Osteoblast (primary cell): ENCODE measurements around the gene PLXDC2. TPM values are rescaled to one million over a fixed set of nuclear protein-coding genes. Genes with fewer than 3 reads are reported as not detected.

Experiments used
- DNase-seq: peaks from one replicate; pipeline ENCODE4 v3.0.0; 2011; ENCODE audit warnings: low spot score, mixed read lengths; ENCODE audit not compliant: insufficient read length; ENCODE audit errors: missing footprints
- H2AFZ ChIP-seq: 2 replicates; pipeline ENCODE4 v1.6.0; 2011; ENCODE audit warnings: mild to moderate bottlenecking, low read length
- H3K27ac ChIP-seq: 2 replicates; pipeline ENCODE4 v1.5.1; 2011; ENCODE audit warnings: mild to moderate bottlenecking, low read depth, low read length, moderate library complexity
- H3K27me3 ChIP-seq: 2 replicates; pipeline ENCODE4 v1.6.0; 2012; ENCODE audit warnings: mild to moderate bottlenecking, control low read depth, inconsistent platforms, low read length, moderate library complexity; ENCODE audit not compliant: insufficient read depth
- H3K36me3 ChIP-seq: 2 replicates; pipeline ENCODE4 v1.5.1; 2011; ENCODE audit warnings: mild to moderate bottlenecking, low read length, control low read depth, moderate library complexity; ENCODE audit not compliant: insufficient read depth
- H3K4me1 ChIP-seq: 2 replicates; pipeline ENCODE4 v1.5.1; 2011; ENCODE audit warnings: mild to moderate bottlenecking, low read length, control low read depth, moderate library complexity; ENCODE audit not compliant: insufficient read depth
- H3K4me2 ChIP-seq: 2 replicates; pipeline ENCODE4 v1.6.0; 2011; ENCODE audit warnings: mild to moderate bottlenecking, low read length; ENCODE audit not compliant: insufficient read depth
- H3K4me3 ChIP-seq: fragments of 200-600 bp; sonication (generic); 3 replicates; pipeline ENCODE4 v1.5.1; 2012; ENCODE audit warnings: mild to moderate bottlenecking, low read length, inconsistent platforms; ENCODE audit not compliant: insufficient read depth
- H3K79me2 ChIP-seq: 2 replicates; pipeline ENCODE4 v1.6.0; 2012; ENCODE audit warnings: mild to moderate bottlenecking, low read length, control low read depth, inconsistent platforms; ENCODE audit not compliant: insufficient read depth
- H3K9me3 ChIP-seq: 2 replicates; pipeline ENCODE4 v1.5.1; 2011; ENCODE audit warnings: low read depth, low read length, control low read depth
- H4K20me1 ChIP-seq: 2 replicates; pipeline ENCODE4 v1.6.0; 2012; ENCODE audit warnings: mild to moderate bottlenecking, low read length, control low read depth; ENCODE audit not compliant: insufficient read depth
- total RNA-seq: library from RNA; depleted of rRNA; stranded (reverse); fragments of >200 nt; gene quantifications from 2 replicates; pipeline ENCODE4 v1.2.3, GENCODE V29; 2012
- TF ChIP-seq, protein P1 (sequence below): IDR thresholded peaks from 2 replicates; pipeline ENCODE4 v1.5.1; 2011; ENCODE audit warnings: mild to moderate bottlenecking, low read depth, low read length, moderate library complexity; ENCODE audit errors: extremely low read depth

PLXDC2 gene
- total RNA-seq, 1 donor, result 63.3 TPM

DNA sequence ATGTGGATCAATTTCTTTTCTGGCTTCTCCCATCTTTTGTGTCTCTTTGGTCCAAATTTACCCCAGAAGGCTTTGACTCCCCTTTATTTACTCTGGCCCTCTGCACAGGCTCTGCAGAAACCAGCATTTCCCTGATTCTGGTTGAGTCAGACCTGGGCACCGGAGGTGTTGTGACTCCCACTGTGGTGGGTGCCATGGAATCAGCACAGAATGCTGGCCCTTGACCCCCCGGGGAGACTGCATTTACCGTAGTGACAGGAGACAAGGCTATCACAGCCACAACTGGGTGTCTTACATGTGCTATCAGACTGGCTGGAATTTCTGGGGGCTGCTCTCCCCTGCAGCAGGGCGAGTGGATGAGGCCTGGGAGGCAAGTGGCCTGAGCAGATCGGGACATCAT is 37.6 kb downstream of the PLXDC2 start:
- Histone ChIP-seq H2AFZ (no peak overlapping the region), H3K9me3 (no peaks in the 10 kb centered on the region), H3K79me2 (no peaks in the 10 kb centered on the region), H4K20me1 (no peaks in the 10 kb centered on the region), H3K4me2 (no peak overlapping the region), H3K27me3 (no peaks in the 10 kb centered on the region), H3K4me3 (no peak overlapping the region), H3K36me3 (no peaks in the 10 kb centered on the region), H3K27ac (no peak overlapping the region), H3K4me1 (no peaks in the 10 kb centered on the region)
- DNase-seq, result no peak
- TF ChIP-seq, protein P1, sequence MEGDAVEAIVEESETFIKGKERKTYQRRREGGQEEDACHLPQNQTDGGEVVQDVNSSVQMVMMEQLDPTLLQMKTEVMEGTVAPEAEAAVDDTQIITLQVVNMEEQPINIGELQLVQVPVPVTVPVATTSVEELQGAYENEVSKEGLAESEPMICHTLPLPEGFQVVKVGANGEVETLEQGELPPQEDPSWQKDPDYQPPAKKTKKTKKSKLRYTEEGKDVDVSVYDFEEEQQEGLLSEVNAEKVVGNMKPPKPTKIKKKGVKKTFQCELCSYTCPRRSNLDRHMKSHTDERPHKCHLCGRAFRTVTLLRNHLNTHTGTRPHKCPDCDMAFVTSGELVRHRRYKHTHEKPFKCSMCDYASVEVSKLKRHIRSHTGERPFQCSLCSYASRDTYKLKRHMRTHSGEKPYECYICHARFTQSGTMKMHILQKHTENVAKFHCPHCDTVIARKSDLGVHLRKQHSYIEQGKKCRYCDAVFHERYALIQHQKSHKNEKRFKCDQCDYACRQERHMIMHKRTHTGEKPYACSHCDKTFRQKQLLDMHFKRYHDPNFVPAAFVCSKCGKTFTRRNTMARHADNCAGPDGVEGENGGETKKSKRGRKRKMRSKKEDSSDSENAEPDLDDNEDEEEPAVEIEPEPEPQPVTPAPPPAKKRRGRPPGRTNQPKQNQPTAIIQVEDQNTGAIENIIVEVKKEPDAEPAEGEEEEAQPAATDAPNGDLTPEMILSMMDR, result no peak

DNA sequence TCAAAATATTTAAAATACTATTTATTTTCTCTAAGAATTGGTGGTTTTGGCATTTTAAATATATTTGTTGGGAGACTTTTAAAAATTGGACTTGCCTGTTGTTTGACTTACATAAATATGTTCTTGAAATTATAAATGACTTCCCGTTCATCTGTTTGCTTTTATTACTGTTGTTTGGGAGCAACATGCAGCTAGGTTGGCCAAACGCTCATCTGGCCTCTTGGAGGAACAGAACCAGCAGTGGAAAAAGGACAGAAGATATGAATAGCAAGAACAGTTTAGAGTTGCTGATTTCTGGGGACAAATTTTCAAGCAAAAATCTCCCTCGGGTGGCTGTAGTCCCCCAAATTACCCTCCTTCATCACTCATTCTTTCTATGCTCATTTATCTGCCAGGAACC is 41.6 kb downstream of the PLXDC2 start:
- Histone ChIP-seq H3K27ac (no peak overlapping the region), H4K20me1 (no peaks in the 10 kb centered on the region), H3K9me3 (no peaks in the 10 kb centered on the region), H3K36me3 (no peaks in the 10 kb centered on the region), H3K79me2 (no peaks in the 10 kb centered on the region), H3K27me3 (no peaks in the 10 kb centered on the region), H2AFZ (no peak overlapping the region), H3K4me1 (no peaks in the 10 kb centered on the region), H3K4me2 (no peak overlapping the region), H3K4me3 (no peak overlapping the region)
- DNase-seq, result no peak
- TF ChIP-seq, protein P1, result no peak

DNA sequence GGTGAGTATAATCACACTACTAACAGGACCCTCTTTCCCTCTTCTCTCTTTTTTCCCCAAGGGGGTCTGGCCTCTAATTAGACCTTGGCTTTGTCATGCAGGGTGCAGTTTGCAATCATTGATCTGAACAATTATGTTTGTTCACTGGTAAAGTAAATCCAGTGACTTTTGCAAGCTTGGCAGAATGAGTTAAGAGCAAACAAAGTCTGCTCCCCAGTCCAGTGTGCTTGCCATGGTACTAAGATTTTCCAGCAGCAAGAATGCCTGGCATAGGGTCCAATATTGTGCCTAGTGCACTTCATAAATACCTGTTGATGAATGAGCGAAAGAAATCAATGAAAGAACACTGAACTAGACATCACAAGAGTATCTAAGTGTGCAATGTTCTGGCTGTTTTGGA is 43.9 kb downstream of the PLXDC2 start:
- Histone ChIP-seq H3K79me2 (no peaks in the 10 kb centered on the region), H3K27me3 (no peaks in the 10 kb centered on the region), H2AFZ (no peak overlapping the region), H3K27ac (no peak overlapping the region), H4K20me1 (no peaks in the 10 kb centered on the region), H3K9me3 (no peaks in the 10 kb centered on the region), H3K4me3 (no peak overlapping the region), H3K4me2 (no peak overlapping the region), H3K4me1 (no peaks in the 10 kb centered on the region), H3K36me3 (no peaks in the 10 kb centered on the region)
- TF ChIP-seq, protein P1, result no peak
- DNase-seq, result no peak

DNA sequence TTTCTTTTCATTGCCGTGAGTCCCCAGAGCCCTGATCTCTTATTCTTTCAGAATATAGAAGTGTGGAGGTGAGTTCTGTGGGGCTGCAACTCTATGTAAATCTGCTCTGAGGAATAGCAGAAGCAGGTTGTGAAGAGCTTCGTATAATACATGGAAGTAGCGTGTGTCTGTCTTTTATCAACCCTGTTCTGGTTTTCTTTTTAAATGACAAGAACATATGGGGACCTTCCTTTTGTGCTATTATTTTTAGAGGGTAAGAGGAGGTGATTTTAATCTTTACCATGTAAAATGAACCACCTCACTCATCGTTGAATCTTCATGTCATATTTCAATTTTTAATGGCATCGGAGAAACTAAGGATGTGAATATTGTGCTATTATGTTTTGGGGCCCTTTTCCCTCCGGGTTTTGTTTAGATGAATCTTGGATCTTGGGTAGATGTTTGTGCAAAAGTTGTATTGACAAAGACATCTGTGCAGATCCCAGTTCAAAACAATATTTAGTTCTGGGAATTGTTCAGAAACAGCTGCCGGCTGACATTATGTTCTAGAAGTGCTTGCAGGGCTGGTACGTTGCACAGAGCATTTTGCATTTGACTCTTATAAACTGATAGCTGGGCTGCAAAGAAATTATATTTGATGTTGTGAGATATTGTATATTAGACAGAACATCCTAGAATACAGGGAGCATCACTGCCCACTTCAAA is 46.7 kb downstream of the PLXDC2 start:
- no peaks in the 10 kb centered on the region for H3K4me1 ChIP-seq
- no peaks in the 10 kb centered on the region for H3K27me3 ChIP-seq
- H3K4me2 ChIP-seq, result no peak overlapping the region
- no peaks in the 10 kb centered on the region for H3K79me2 ChIP-seq
- no peak overlapping the region for H3K4me3 ChIP-seq
- no peak overlapping the region for H3K27ac ChIP-seq
- no peak overlapping the region for H2AFZ ChIP-seq
- no peaks in the 10 kb centered on the region for H3K36me3 ChIP-seq
- no peaks in the 10 kb centered on the region for H4K20me1 ChIP-seq
- DNase-seq, result no peak
- TF ChIP-seq, protein P1, result no peak
- no peaks in the 10 kb centered on the region for H3K9me3 ChIP-seq
